SK-N-MC (cell line): ENCODE data around the gene RNF126.

Experiments
- EZH2 ChIP-seq: fragments of 200-600 bp; sonication (generic); IDR thresholded peaks from one replicate; pipeline ENCODE4 v1.6.1; 2017; ENCODE audit warnings: antibody characterized with exemption
- FOXP2 ChIP-seq: optimal IDR thresholded peaks from 2 replicates; pipeline ENCODE3; 2011; ENCODE audit warnings: mild to moderate bottlenecking, moderate library complexity; ENCODE audit not compliant: insufficient read depth; ENCODE audit errors: extremely low read length, control extremely low read depth
- POLR2AphosphoS5 ChIP-seq: IDR thresholded peaks from 2 replicates; pipeline ENCODE4 v1.6.1; 2012; ENCODE audit warnings: mild to moderate bottlenecking, low read depth, low read length, borderline replicate concordance

GRCh38 chr19:647566-648284 lies 15.3 kb downstream of the RNF126 start:
- no peak for TF ChIP-seq POLR2AphosphoS5
- no peak for TF ChIP-seq EZH2
- TF ChIP-seq FOXP2: no peak
